Measurements from ENCODE around the gene JMJD1C.

Gene JMJD1C

DNA sequence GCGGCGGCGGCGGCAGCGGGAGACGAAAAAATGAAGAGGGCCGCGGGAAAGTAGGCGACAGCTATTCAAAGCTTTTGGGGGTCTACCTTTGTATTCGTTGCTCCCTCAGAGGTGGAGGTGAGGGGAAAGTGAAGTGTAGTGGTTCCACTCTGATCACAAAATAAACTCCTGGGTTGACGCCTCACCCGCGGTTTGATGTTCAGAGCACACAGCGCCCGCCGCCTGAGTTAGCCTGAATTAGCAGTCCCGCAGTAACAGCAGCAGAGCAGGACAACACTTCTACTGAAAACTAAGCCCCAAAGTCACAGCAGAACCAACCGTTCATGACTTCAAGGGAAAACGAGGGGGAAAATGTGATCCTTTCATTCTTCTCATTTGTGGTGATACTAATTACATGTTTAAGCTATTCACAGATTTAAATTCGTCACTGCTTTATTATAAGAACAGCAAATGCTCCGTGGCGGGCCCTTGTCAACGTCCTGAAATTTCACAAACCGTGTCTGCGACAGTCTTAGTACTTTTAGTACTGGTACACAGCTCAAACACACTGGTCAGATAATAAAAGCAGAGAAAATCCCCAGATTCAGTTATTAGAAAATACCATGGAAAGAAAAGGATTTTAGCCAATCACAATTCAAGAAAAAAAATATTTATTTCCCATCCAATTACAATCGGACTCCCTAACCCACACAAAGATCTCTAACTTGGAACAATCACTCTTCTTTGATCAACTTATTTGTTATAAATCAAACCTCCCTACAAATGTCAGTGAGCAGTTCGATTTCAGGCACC lies 563 bp upstream of the JMJD1C start:
- H4K20me1 ChIP-seq (ENCODE audit: insufficient read depth, low read length, poor library complexity, severe bottlenecking): peaks cover 51% of the 10 kb centered on the region
- H3F3A ChIP-seq (ENCODE audit: low read depth): no peaks in the 10 kb centered on the region
- no peaks in the 10 kb centered on the region for H3K9me3 ChIP-seq (ENCODE audit: insufficient read depth, low read depth, low read length)
- peaks cover 87% of the 10 kb centered on the region for H3K79me2 ChIP-seq (ENCODE audit: insufficient read depth, low read length)
- peak overlapping the region; percentile 96 for H2AFZ ChIP-seq (ENCODE audit: low read length)
- no peaks in the 10 kb centered on the region for H3K9me2 ChIP-seq (replicated peaks; ENCODE audit: low read depth, low read length)
- H3K27me3 ChIP-seq (ENCODE audit: insufficient read depth, low read length, poor library complexity, severe bottlenecking): no peaks in the 10 kb centered on the region
- TF ChIP-seq EZH2phosphoT487 (IDR thresholded peaks at IDR 0.05; ENCODE audit: borderline replicate concordance): no peak
- H3K4me2 ChIP-seq (ENCODE audit: low read depth, low read length, poor library complexity, severe bottlenecking): peak overlapping the region; percentile 72
- H3K4me1 ChIP-seq (ENCODE audit: insufficient read depth, low read length, poor library complexity, severe bottlenecking): peaks cover 22% of the 10 kb centered on the region
- H3K9ac ChIP-seq (ENCODE audit: low read depth, low read length, poor library complexity, severe bottlenecking): peak overlapping the region; percentile 86
- peak overlapping the region; percentile 97 for H3K4me3 ChIP-seq (ENCODE audit: low read length, poor library complexity, severe bottlenecking)
- no peaks in the 10 kb centered on the region for H3K36me3 ChIP-seq (ENCODE audit: insufficient read depth, low read length)

DNA sequence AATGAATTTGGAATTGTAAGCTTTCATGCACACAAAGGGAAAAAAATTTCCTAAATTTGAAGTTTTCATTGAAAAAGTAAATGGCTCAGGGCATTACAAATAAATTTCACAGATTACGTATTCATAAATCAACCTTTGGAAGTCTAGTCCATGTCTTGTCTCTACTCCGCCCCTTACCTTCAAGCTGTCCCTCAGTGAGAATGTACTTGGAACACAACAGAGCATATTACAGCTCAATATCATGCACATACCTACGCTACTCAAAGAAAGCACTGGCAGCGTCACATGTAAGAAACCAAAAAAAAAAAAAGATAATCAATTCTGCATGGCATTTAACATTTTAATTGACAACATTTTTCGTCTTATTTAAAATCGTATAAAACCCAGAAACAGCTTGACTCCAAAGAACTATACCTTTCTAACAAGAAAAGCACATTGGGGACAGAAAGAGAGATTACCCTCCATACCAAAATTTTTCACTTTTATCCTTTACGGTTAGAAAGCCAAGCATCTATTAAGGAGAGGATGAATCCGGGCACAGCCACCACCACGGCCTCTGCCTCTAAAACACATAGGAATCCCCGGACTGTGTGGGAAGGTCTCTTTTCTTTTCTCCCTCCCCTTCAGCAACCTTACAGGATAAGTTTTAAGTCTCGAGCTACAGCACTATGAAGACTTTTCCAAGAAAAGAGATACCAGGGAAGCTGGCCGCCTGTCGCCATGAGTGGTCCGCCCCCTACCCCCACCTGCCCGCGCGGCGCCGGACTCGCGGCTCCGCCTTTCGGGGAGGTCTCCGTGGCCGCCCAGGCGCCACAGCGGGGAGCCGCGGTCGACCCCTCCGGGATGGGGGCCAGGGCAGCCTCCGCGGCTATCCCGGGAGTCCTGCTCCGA lies 1.1 kb downstream of the JMJD1C start:
- H3K79me2 ChIP-seq (ENCODE audit: insufficient read depth, low read length): peaks cover 93% of the 10 kb centered on the region
- H3K9ac ChIP-seq (ENCODE audit: low read depth, low read length, poor library complexity, severe bottlenecking): peak overlapping the region; percentile 86
- peaks cover 42% of the 10 kb centered on the region for H4K20me1 ChIP-seq (ENCODE audit: insufficient read depth, low read length, poor library complexity, severe bottlenecking)
- H3K9me2 ChIP-seq (replicated peaks; ENCODE audit: low read depth, low read length): no peaks in the 10 kb centered on the region
- peak overlapping the region; percentile 72 for H3K4me2 ChIP-seq (ENCODE audit: low read depth, low read length, poor library complexity, severe bottlenecking)
- TF ChIP-seq EZH2phosphoT487 (IDR thresholded peaks at IDR 0.05; ENCODE audit: borderline replicate concordance): no peak
- TF ChIP-seq CTCF (conservative IDR thresholded peaks at IDR 0.05; ENCODE audit: low read length): no peak
- no peaks in the 10 kb centered on the region for H3F3A ChIP-seq (ENCODE audit: low read depth)
- peak overlapping the region; percentile 96 for H2AFZ ChIP-seq (ENCODE audit: low read length)
- H3K4me1 ChIP-seq (ENCODE audit: insufficient read depth, low read length, poor library complexity, severe bottlenecking): peaks cover 27% of the 10 kb centered on the region
- H3K9me3 ChIP-seq (ENCODE audit: insufficient read depth, low read depth, low read length): no peaks in the 10 kb centered on the region
- peak overlapping the region; percentile 97 for H3K4me3 ChIP-seq (ENCODE audit: low read length, poor library complexity, severe bottlenecking)
- no peaks in the 10 kb centered on the region for H3K27me3 ChIP-seq (ENCODE audit: insufficient read depth, low read length, poor library complexity, severe bottlenecking)
- H3K36me3 ChIP-seq (ENCODE audit: insufficient read depth, low read length): no peaks in the 10 kb centered on the region

DNA sequence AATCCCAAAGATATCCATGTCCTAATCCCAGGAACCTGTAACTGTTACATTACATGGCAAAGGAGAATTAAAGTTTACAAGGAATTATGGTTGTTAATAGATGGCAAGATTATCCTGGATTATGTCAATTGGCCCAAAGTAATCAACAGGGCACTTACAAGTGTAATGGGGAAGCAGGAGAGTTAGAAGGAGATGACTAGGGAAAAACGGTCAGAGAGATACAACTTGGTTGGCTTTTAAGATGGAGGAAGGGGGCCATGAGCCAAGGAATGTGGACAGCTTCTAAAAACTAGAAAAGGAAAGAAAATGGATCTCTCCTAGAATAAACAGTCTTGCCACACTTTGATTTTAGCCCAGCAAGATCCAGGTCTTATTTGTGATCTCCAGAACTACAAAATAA lies 3.3 kb downstream of the JMJD1C start:
- H3K9ac ChIP-seq (ENCODE audit: low read depth, low read length, poor library complexity, severe bottlenecking): no peak overlapping the region
- TF ChIP-seq CTCF (conservative IDR thresholded peaks at IDR 0.05; ENCODE audit: low read length) (no peak), EZH2phosphoT487 (IDR thresholded peaks at IDR 0.05; ENCODE audit: borderline replicate concordance) (no peak)
- no peaks in the 10 kb centered on the region for H3K27me3 ChIP-seq (ENCODE audit: insufficient read depth, low read length, poor library complexity, severe bottlenecking)
- peaks cover 93% of the 10 kb centered on the region for H3K79me2 ChIP-seq (ENCODE audit: insufficient read depth, low read length)
- no peaks in the 10 kb centered on the region for H3K36me3 ChIP-seq (ENCODE audit: insufficient read depth, low read length)
- no peaks in the 10 kb centered on the region for H3K9me2 ChIP-seq (replicated peaks; ENCODE audit: low read depth, low read length)
- H4K20me1 ChIP-seq (ENCODE audit: insufficient read depth, low read length, poor library complexity, severe bottlenecking): peaks cover 46% of the 10 kb centered on the region
- no peaks in the 10 kb centered on the region for H3F3A ChIP-seq (ENCODE audit: low read depth)
- no peak overlapping the region for H2AFZ ChIP-seq (ENCODE audit: low read length)
- H3K9me3 ChIP-seq (ENCODE audit: insufficient read depth, low read depth, low read length): no peaks in the 10 kb centered on the region
- peak overlapping the region; percentile 72 for H3K4me2 ChIP-seq (ENCODE audit: low read depth, low read length, poor library complexity, severe bottlenecking)
- H3K4me1 ChIP-seq (ENCODE audit: insufficient read depth, low read length, poor library complexity, severe bottlenecking): peaks cover 34% of the 10 kb centered on the region
- no peak overlapping the region for H3K4me3 ChIP-seq (ENCODE audit: low read length, poor library complexity, severe bottlenecking)

Data from Loucy (cell line).